Measurements from ENCODE around the gene OR2V2.
"Not testable (repeated sequence)": the region's sequence is repeated elsewhere in the genome, so short reads cannot be mapped to it uniquely, and the experiment has no call there.

OR2V2 gene

GRCh38 chr5:181146927-181147636 is at the start of gene OR2V2:
OR2V2 (plus strand) TSS chr5:181147586; CDS start chr5:181154943, 7,357 bp downstream.
- H3K9me3 ChIP-seq (ENCODE audit: low read length); H3K4me3 ChIP-seq (ENCODE audit: low read length); H3K4me1 ChIP-seq (ENCODE audit: insufficient read depth, low read length); H3K27me3 ChIP-seq (ENCODE audit: insufficient read depth, low read length); H2AFZ ChIP-seq (ENCODE audit: low read depth, low read length); H3K36me3 ChIP-seq (ENCODE audit: insufficient read depth, low read length): not testable (repeated sequence)

GRCh38 chr5:181097759-181098491 is 49.5 kb upstream of the OR2V2 start:
- peaks cover 21% of the 10 kb centered on the region for H3K27me3 ChIP-seq (ENCODE audit: insufficient read depth, low read length)
- H3K4me1 ChIP-seq (ENCODE audit: insufficient read depth, low read length); H3K9me3 ChIP-seq (ENCODE audit: low read length); H3K4me3 ChIP-seq (ENCODE audit: low read length); H2AFZ ChIP-seq (ENCODE audit: low read depth, low read length); H3K36me3 ChIP-seq (ENCODE audit: insufficient read depth, low read length): not testable (repeated sequence)

GRCh38 chr5:181098762-181099601 is 48.4 kb upstream of the OR2V2 start:
- no peaks in the 10 kb centered on the region for H3K36me3 ChIP-seq (ENCODE audit: insufficient read depth, low read length)
- peaks cover 21% of the 10 kb centered on the region for H3K27me3 ChIP-seq (ENCODE audit: insufficient read depth, low read length)
- peaks cover 4% of the 10 kb centered on the region for H3K9me3 ChIP-seq (ENCODE audit: low read length)
- H3K4me1 ChIP-seq (ENCODE audit: insufficient read depth, low read length): no peaks in the 10 kb centered on the region
- H2AFZ ChIP-seq (ENCODE audit: low read depth, low read length): no peak overlapping the region
- H3K4me3 ChIP-seq (ENCODE audit: low read length): no peak overlapping the region

DNA sequence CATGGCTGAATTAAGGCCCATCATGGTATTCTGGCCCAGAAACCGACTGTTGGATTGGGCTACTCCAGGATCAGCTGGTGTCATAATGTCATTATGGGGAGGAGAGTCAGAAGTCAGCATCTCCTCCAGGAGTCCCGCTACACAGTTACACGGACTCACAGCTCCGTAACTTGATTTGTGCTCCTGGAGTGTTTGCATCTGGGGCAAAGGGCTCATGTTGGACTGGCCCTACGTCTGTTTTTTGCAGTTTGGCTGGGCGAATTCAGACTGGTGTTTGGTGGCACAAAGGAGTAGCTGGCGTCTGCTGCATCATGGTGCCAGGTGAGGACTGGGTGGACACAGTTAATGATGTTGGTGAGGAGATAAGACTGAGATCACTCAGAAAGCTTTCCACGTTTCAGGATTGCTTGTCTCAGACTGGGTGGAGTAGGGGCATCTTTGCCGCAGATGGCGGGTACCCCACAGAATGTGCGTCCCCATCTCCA is 47.7 kb upstream of the OR2V2 start:
- Histone ChIP-seq H3K9me3 (ENCODE audit: low read length) (peaks cover 4% of the 10 kb centered on the region), H3K4me1 (ENCODE audit: insufficient read depth, low read length) (no peaks in the 10 kb centered on the region), H3K27me3 (ENCODE audit: insufficient read depth, low read length) (peaks cover 28% of the 10 kb centered on the region), H3K36me3 (ENCODE audit: insufficient read depth, low read length) (no peaks in the 10 kb centered on the region), H2AFZ (ENCODE audit: low read depth, low read length) (no peak overlapping the region), H3K4me3 (ENCODE audit: low read length) (no peak overlapping the region)

GRCh38 chr5:181100121-181100875 is 47.1 kb upstream of the OR2V2 start:
- Histone ChIP-seq H2AFZ (ENCODE audit: low read depth, low read length) (no peak overlapping the region), H3K27me3 (ENCODE audit: insufficient read depth, low read length) (peaks cover 33% of the 10 kb centered on the region), H3K4me1 (ENCODE audit: insufficient read depth, low read length) (no peaks in the 10 kb centered on the region), H3K4me3 (ENCODE audit: low read length) (no peak overlapping the region), H3K9me3 (ENCODE audit: low read length) (peaks cover 4% of the 10 kb centered on the region), H3K36me3 (ENCODE audit: insufficient read depth, low read length) (no peaks in the 10 kb centered on the region)

DNA sequence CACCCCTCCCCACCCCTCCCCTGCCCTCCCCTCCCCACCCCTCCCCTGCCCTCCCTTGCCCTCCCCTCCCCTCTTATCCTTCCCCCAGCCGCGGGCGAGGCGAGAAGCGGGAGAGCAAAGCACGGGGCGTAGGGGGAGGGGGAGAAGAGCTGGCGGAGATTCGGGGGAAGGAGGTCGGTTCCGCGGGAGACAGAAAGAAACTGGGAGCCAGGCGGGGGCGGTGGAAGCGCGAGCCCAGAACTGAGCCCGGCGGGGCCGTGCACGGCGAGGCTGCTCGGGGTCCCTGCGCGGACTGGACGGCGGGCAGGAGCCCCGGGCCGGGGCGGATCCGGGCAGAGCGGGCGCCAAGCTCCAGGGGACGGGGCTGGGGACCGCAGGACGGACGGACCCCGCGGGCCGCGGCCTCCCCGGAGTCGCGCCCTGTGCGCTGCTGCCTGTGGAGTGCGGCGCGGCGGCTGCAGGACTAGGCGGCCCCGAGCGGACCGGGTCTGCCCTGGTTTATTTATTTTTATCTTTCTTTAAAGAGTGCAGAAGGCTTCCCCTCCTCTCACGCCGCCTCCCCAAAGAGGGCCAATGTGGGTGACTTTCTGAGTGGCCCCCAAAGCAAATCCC is 46.2 kb upstream of the OR2V2 start:
- H3K9me3 ChIP-seq (ENCODE audit: low read length); H3K4me3 ChIP-seq (ENCODE audit: low read length); H2AFZ ChIP-seq (ENCODE audit: low read depth, low read length); H3K36me3 ChIP-seq (ENCODE audit: insufficient read depth, low read length); H3K4me1 ChIP-seq (ENCODE audit: insufficient read depth, low read length): not testable (repeated sequence)
- H3K27me3 ChIP-seq (ENCODE audit: insufficient read depth, low read length): peaks cover 39% of the 10 kb centered on the region

GRCh38 chr5:181101930-181102674 is 45.3 kb upstream of the OR2V2 start:
- not testable (repeated sequence) for H2AFZ ChIP-seq (ENCODE audit: low read depth, low read length); H3K36me3 ChIP-seq (ENCODE audit: insufficient read depth, low read length); H3K9me3 ChIP-seq (ENCODE audit: low read length); H3K4me1 ChIP-seq (ENCODE audit: insufficient read depth, low read length); H3K4me3 ChIP-seq (ENCODE audit: low read length)
- peaks cover 45% of the 10 kb centered on the region for H3K27me3 ChIP-seq (ENCODE audit: insufficient read depth, low read length)

GRCh38 chr5:181104259-181104568 is 43.2 kb upstream of the OR2V2 start:
- not testable (repeated sequence) for H3K4me3 ChIP-seq (ENCODE audit: low read length); H3K4me1 ChIP-seq (ENCODE audit: insufficient read depth, low read length); H2AFZ ChIP-seq (ENCODE audit: low read depth, low read length); H3K9me3 ChIP-seq (ENCODE audit: low read length); H3K36me3 ChIP-seq (ENCODE audit: insufficient read depth, low read length)
- peaks cover 42% of the 10 kb centered on the region for H3K27me3 ChIP-seq (ENCODE audit: insufficient read depth, low read length)

- not testable (repeated sequence) for H2AFZ ChIP-seq (ENCODE audit: low read depth, low read length); H3K36me3 ChIP-seq (ENCODE audit: insufficient read depth, low read length); H3K9me3 ChIP-seq (ENCODE audit: low read length); H3K4me3 ChIP-seq (ENCODE audit: low read length); H3K4me1 ChIP-seq (ENCODE audit: insufficient read depth, low read length)
- H3K27me3 ChIP-seq (ENCODE audit: insufficient read depth, low read length): peaks cover 40% of the 10 kb centered on the region
Observed at GRCh38 chr5:181104606-181105390, 42.6 kb upstream of the OR2V2 start.

DNA sequence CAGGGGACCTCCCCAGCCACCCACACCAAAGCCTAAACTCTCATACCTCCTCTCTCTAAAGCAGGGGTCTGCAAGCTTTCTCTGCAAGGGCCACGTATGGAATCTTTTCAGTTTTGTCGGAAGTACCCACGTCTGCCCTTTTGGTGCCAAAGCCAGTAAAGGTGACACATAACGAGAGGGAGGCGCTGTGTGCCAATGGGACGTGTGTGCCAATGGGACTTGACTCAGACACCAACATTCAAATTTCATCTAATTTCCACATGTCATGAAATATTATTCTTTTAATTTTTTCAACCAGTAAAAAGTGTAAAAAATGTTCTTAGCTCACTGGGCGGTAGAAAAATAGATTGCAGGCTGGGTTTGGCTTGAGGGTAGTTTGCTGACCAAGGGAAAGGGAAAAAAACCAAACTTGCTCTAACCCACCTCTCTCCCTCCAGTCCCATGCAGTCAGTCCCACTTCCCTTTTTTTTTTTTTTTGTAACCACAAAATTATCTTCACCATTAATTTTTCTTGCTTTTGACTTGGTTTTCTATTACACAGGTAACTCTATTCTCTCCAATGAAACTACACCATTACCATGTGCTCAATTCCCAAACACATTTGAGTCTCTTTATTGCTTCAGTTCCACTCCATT is 41.9 kb upstream of the OR2V2 start:
- Histone ChIP-seq H3K27me3 (ENCODE audit: insufficient read depth, low read length) (peaks cover 32% of the 10 kb centered on the region), H3K4me1 (ENCODE audit: insufficient read depth, low read length) (no peaks in the 10 kb centered on the region), H3K4me3 (ENCODE audit: low read length) (no peak overlapping the region), H2AFZ (ENCODE audit: low read depth, low read length) (no peak overlapping the region), H3K9me3 (ENCODE audit: low read length) (no peaks in the 10 kb centered on the region), H3K36me3 (ENCODE audit: insufficient read depth, low read length) (no peaks in the 10 kb centered on the region)

- H3K36me3 ChIP-seq (ENCODE audit: insufficient read depth, low read length): no peaks in the 10 kb centered on the region
- H3K27me3 ChIP-seq (ENCODE audit: insufficient read depth, low read length): peaks cover 36% of the 10 kb centered on the region
- no peaks in the 10 kb centered on the region for H3K4me1 ChIP-seq (ENCODE audit: insufficient read depth, low read length)
- H2AFZ ChIP-seq (ENCODE audit: low read depth, low read length): no peak overlapping the region
- H3K9me3 ChIP-seq (ENCODE audit: low read length): no peaks in the 10 kb centered on the region
- no peak overlapping the region for H3K4me3 ChIP-seq (ENCODE audit: low read length)
Observed at GRCh38 chr5:181107699-181108098, 39.7 kb upstream of the OR2V2 start.
